ENCODE data around the gene GNG8.

The GNG8 gene

GRCh38 chr19:46659151-46660007, 23.4 kb upstream of the GNG8 start (continued):
- TF ChIP-seq PRDM10 (tag by site-specific recombination; IDR thresholded peaks at IDR 0.05) = peak; percentile 36
- no peak for TF ChIP-seq ZNF10 (tag by site-specific recombination; IDR thresholded peaks at IDR 0.05)
- no peak for TF ChIP-seq ZNF561 (tag by site-specific recombination; IDR thresholded peaks at IDR 0.05; ENCODE audit: borderline replicate concordance)
- no peak for TF ChIP-seq ZNF513 (tag by site-specific recombination; IDR thresholded peaks at IDR 0.05)
- TF ChIP-seq PBX3 (CRISPR knock-in tag; IDR thresholded peaks at IDR 0.05) = no peak
- no peak for TF ChIP-seq ZNF544 (tag by site-specific recombination; IDR thresholded peaks at IDR 0.05)
- 0 out of 2 replicates have a peak, but pooled peaks have one; percentile 38 for TF ChIP-seq ZBTB48 (tag by site-specific recombination; IDR thresholded peaks at IDR 0.05)
- TF ChIP-seq ZSCAN23 (tag by site-specific recombination; IDR thresholded peaks at IDR 0.05) = no peak
- no peak for TF ChIP-seq SALL2 (tag by site-specific recombination; IDR thresholded peaks at IDR 0.05; ENCODE audit: borderline replicate concordance)
- no peak for TF ChIP-seq ZNF175 (tag by site-specific recombination; IDR thresholded peaks at IDR 0.05)
- no peak for TF ChIP-seq ZNF654 (tag by site-specific recombination; IDR thresholded peaks at IDR 0.05; ENCODE audit: low read depth)
- no peak for TF ChIP-seq ZNF37A (tag by site-specific recombination; IDR thresholded peaks at IDR 0.05)
- TF ChIP-seq ZSCAN18 (tag by site-specific recombination; IDR thresholded peaks at IDR 0.05) = no peak
- TF ChIP-seq BCL6B (tag by site-specific recombination; IDR thresholded peaks at IDR 0.05) = no peak
- TF ChIP-seq ZNF777 (tag by site-specific recombination; IDR thresholded peaks at IDR 0.05; ENCODE audit: borderline replicate concordance) = peak; percentile 88
- TF ChIP-seq ZNF768 (tag by site-specific recombination; IDR thresholded peaks at IDR 0.05) = no peak
- no peak for TF ChIP-seq ZNF791 (tag by site-specific recombination; IDR thresholded peaks at IDR 0.05)
- no peak for TF ChIP-seq IKZF3 (tag by site-specific recombination; IDR thresholded peaks at IDR 0.05)
- TF ChIP-seq ZNF132 (tag by site-specific recombination; IDR thresholded peaks at IDR 0.05; ENCODE audit: borderline replicate concordance) = no peak
- TF ChIP-seq ZNF394 (tag by site-specific recombination; IDR thresholded peaks at IDR 0.05; ENCODE audit: borderline replicate concordance) = peak; percentile 16; the same call in 1 of the 2 replicates
- TF ChIP-seq ZNF571 (tag by site-specific recombination; IDR thresholded peaks at IDR 0.05) = no peak
- TF ChIP-seq ZNF514 (tag by site-specific recombination; IDR thresholded peaks at IDR 0.05) = no peak
- no peak for TF ChIP-seq PRDM6 (tag by site-specific recombination; IDR thresholded peaks at IDR 0.05)
- TF ChIP-seq AEBP2 (tag by site-specific recombination; IDR thresholded peaks at IDR 0.05; ENCODE audit: borderline replicate concordance) = no peak
- no peak for TF ChIP-seq KLF16 (tag by site-specific recombination; IDR thresholded peaks at IDR 0.05)
- no peak for TF ChIP-seq GLI2 (tag by site-specific recombination; IDR thresholded peaks at IDR 0.05; ENCODE audit: borderline replicate concordance, low read depth)

All from HEK293 (cell line).